H1 (cell line): ENCODE measurements around the gene ADGRV1. TPM values are rescaled to one million over a fixed set of nuclear protein-coding genes. Genes with fewer than 3 reads are reported as not detected.

ENCODE experiments used
- CBX5 ChIP-seq: fragments of 300-800, 300-1000 bp; sonication (generic); IDR thresholded peaks from 2 replicates; pipeline ENCODE4 v1.7.1; 2016; ENCODE audit warnings: antibody characterized with exemption, low read length, low read depth
- KDM4A ChIP-seq: IDR thresholded peaks from one replicate; pipeline ENCODE4 v1.7.1; 2012; ENCODE audit warnings: low read depth, mild to moderate bottlenecking, moderate library complexity, low read length, inconsistent platforms; ENCODE audit not compliant: severe bottlenecking
- SIRT6 ChIP-seq: IDR thresholded peaks from one replicate; pipeline ENCODE4 v1.7.1; 2012; ENCODE audit warnings: low read length, inconsistent platforms
- polyA plus RNA-seq, 7 experiments: library from polyadenylated mRNA; depleted of rRNA in 3 of 7; stranded (reverse) in 5 of 7; unstranded in 2 of 7; fragments of >200 nt in 5 of 7; fragments of 200-250 nt in 2 of 7; gene quantifications; 1 replicate in 5 of 7; 2 replicates in 1 of 7; 4 replicates in 1 of 7; pipeline versions ENCODE4 v1.2.1 to v1.2.3, GENCODE V29; 2011 to 2013; ENCODE audit warnings: missing spikeins in 2 of 7, mixed read lengths in 2 of 7
- total RNA-seq: library from RNA; stranded (reverse); fragmentation: NEBNext Ultra II Directional; extraction: Animal tissue kit (Norgen Biotek cat#: 25700); gene quantifications from 2 replicates; pipeline ENCODE4 v1.2.1, GENCODE V29; 2021

The ADGRV1 gene
- total and polyA plus RNA-seq, 2 of the 8 experiments (the other 6 are each of a cell fraction or from before 2014, with no cell fraction given) = 53.1 to 62.2 TPM

GRCh38 chr5:91018200-91018599 is 459.6 kb downstream of the ADGRV1 start (continued):
- TF ChIP-seq CBX5 (no peak), SIRT6 (no peak), KDM4A (no peak)
